ENCODE results near the gene SLC35E3. TPM values are rescaled to one million over a fixed set of nuclear protein-coding genes. Genes with fewer than 3 reads are reported as not detected.
"Not testable (repeated sequence)": the region's sequence is repeated elsewhere in the genome, so short reads cannot be mapped to it uniquely, and the experiment has no call there.

SLC35E3 gene
- total RNA-seq, 1 donor from 2014 or later: 4.7 TPM

DNA sequence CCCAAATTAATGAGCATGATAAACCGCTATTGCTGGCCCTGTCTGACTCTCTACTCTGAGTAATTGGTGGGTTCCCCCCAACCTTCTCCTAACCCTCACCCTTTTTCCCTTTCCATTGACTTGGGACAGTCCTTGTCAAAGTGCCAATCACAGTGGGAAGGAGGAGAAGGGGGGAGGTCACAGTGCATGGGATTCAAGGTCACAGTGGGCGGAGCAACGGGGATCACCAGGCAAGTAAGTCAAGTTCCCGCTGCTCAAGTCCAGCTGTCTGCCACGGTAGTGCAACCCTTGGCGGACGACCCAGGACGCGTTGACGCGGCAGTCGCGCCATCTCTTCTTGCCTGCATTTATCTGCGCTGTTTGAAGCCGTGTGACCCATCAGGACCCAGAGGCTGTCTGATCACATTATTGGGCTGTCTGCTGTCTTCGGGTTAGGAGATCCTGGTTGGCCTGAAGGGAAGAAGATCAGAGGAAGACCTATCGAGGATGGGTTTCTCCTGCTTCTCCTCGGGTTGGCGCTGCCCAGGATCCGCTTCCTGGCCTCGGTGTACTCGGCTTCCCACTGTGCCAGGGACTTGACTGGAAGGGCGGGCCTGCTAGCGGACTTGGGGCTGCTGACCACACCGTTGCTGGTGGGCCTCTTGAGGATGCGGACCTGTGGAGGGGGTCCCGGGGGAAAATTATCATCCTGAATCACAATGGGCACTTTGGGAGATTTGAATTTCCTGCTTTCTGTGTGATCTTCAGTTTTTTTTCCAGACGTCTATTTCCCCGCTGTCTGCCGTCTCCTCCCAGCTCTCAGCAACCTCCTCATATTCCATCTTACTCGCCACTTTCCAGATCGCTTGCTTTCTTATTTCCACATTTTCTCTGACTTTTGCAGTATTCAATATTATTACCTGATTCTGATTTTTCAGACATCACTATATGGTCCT lies 58.9 kb downstream of the SLC35E3 start:
- Histone ChIP-seq H3K27ac (ENCODE audit: low read depth, low read length) (no peak overlapping the region), H3K9me3 (ENCODE audit: control insufficient read depth in 3 of 3, low read length in 3 of 3) (no peaks in the 10 kb centered on the region), H3K4me3 (ENCODE audit: low read length in 3 of 3) (no peak overlapping the region), H3K4me1 (ENCODE audit: control insufficient read depth in 3 of 3, insufficient read depth in 3 of 3, low read length in 3 of 3) (peaks cover 3 to 8% (median 7%) of the 10 kb centered on the region in 3 donors), H3K36me3 (ENCODE audit: control insufficient read depth in 3 of 3, insufficient read depth in 3 of 3, low read length in 3 of 3) (peaks cover 0 to 4% (median 3%) of the 10 kb centered on the region in 3 donors), H3K27me3 (ENCODE audit: control insufficient read depth in 3 of 3, insufficient read depth in 3 of 3, low read length in 3 of 3) (no peaks in the 10 kb centered on the region), H3K9ac (ENCODE audit: low read depth in 1 of 3, low read length in 3 of 3) (no peak overlapping the region)

DNA sequence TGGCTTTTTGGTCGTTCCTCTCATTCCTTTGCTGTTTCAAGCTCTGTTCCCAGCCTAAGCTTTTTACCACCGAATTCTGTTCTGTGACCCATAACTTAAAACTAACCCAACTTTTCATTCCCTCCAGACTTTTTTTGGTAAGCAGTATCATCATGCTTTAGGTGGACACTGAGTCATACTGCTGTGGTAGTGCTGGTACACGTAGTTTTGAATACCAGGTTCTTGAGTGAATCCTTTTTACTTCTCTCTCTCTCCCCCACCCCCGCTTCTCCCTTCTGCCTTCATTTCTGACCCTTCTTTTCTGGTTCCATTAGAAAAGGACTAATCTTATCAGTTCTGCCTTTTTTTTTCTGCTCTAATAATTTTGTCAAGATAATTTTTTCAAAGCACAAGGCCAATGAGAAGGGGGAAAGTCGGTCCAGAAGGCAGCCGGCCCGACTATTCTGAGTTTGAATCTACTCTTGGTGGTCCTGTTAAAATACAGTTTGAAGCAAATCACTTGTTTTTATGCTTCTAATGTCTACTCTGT lies 59.7 kb downstream of the SLC35E3 start:
- Histone ChIP-seq H3K9me3 (ENCODE audit: control insufficient read depth in 3 of 3, low read length in 3 of 3) (no peaks in the 10 kb centered on the region), H3K9ac (ENCODE audit: low read depth in 1 of 3, low read length in 3 of 3) (no peak overlapping the region), H3K27ac (ENCODE audit: low read depth, low read length) (no peak overlapping the region), H3K4me3 (ENCODE audit: low read length in 3 of 3) (no peak overlapping the region), H3K36me3 (ENCODE audit: control insufficient read depth in 3 of 3, insufficient read depth in 3 of 3, low read length in 3 of 3) (peaks cover 0 to 4% (median 3%) of the 10 kb centered on the region in 3 donors), H3K4me1 (ENCODE audit: control insufficient read depth in 3 of 3, insufficient read depth in 3 of 3, low read length in 3 of 3) (peaks cover 3 to 8% (median 7%) of the 10 kb centered on the region in 3 donors), H3K27me3 (ENCODE audit: control insufficient read depth in 3 of 3, insufficient read depth in 3 of 3, low read length in 3 of 3) (no peaks in the 10 kb centered on the region)

DNA sequence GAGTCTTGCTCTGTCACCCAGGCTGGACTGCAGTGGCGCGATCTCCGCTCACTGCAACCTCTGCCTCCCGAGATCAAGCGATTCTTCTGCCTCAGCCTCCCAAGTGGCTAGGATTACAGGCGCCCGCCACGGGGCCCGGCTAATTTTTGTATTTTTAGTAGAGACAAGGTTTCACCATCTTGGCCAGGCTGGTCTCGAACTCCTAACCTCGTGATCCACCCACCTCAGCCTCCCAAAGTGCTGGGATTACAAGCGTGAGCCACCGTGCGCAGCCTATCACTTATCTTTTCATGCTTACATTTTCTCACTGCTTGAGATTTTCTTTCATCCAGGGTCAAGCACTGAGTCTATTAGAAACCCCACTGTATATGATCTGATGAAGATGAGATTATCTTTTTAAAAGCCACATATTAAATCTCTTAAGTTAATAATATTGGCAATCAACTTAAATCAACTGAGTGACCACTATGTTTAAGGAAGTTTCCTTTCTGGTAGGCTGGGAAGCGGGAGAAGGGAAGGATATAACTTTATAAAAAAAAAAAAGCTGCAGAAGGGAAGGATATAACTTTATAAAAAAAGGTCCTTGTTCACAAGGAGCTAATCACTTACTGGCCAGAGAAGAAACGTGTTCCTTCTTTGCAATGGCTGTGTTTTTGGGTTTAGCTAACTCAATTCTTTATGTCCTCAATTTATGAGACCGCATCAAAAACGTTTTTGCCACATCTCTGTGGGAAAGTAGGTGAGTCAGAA lies 60.7 kb downstream of the SLC35E3 start:
- Histone ChIP-seq H3K9ac (ENCODE audit: low read depth in 1 of 3, low read length in 3 of 3) (peak overlapping the region in 2 of 3 donors; percentile 99 to 100), H3K27me3 (ENCODE audit: control insufficient read depth in 3 of 3, insufficient read depth in 3 of 3, low read length in 3 of 3) (no peaks in the 10 kb centered on the region), H3K4me1 (ENCODE audit: control insufficient read depth in 3 of 3, insufficient read depth in 3 of 3, low read length in 3 of 3) (peaks cover 3 to 8% (median 7%) of the 10 kb centered on the region in 3 donors), H3K36me3 (ENCODE audit: control insufficient read depth in 3 of 3, insufficient read depth in 3 of 3, low read length in 3 of 3) (peaks cover 0 to 4% (median 3%) of the 10 kb centered on the region in 3 donors), H3K4me3 (ENCODE audit: low read length in 3 of 3) (peak overlapping the region in 1 of 3 donors; percentile 91), H3K27ac (ENCODE audit: low read depth, low read length) (peak overlapping the region; percentile 99), H3K9me3 (ENCODE audit: control insufficient read depth in 3 of 3, low read length in 3 of 3) (no peaks in the 10 kb centered on the region)

DNA sequence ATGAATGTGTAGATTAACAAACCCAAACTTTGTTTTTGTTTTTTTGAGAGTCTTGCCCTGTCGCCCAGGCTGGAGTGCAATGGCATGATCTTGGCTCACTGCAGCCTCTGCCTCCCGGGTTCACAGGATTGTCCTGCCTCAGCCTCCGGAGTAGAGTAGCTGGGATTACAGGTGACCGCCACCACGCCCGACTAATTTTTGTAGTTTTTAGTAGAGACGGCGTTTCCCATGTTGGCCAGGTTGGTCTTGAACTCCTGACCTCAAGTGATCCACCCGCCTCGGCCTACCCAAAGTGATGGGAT lies 61.2 kb downstream of the SLC35E3 start:
- H3K27ac ChIP-seq (ENCODE audit: low read depth, low read length): peak overlapping the region; percentile 99
- peak overlapping the region; percentile 91 to 98 (median 93) for H3K4me3 ChIP-seq (ENCODE audit: low read length in 3 of 3)
- H3K9ac ChIP-seq (ENCODE audit: low read depth in 1 of 3, low read length in 3 of 3): peak overlapping the region; percentile 91 to 100 (median 99)
- not testable (repeated sequence) for H3K9me3 ChIP-seq (ENCODE audit: control insufficient read depth in 3 of 3, low read length in 3 of 3); H3K4me1 ChIP-seq (ENCODE audit: control insufficient read depth in 3 of 3, insufficient read depth in 3 of 3, low read length in 3 of 3); H3K36me3 ChIP-seq (ENCODE audit: control insufficient read depth in 3 of 3, insufficient read depth in 3 of 3, low read length in 3 of 3); H3K27me3 ChIP-seq (ENCODE audit: control insufficient read depth in 3 of 3, insufficient read depth in 3 of 3, low read length in 3 of 3)

DNA sequence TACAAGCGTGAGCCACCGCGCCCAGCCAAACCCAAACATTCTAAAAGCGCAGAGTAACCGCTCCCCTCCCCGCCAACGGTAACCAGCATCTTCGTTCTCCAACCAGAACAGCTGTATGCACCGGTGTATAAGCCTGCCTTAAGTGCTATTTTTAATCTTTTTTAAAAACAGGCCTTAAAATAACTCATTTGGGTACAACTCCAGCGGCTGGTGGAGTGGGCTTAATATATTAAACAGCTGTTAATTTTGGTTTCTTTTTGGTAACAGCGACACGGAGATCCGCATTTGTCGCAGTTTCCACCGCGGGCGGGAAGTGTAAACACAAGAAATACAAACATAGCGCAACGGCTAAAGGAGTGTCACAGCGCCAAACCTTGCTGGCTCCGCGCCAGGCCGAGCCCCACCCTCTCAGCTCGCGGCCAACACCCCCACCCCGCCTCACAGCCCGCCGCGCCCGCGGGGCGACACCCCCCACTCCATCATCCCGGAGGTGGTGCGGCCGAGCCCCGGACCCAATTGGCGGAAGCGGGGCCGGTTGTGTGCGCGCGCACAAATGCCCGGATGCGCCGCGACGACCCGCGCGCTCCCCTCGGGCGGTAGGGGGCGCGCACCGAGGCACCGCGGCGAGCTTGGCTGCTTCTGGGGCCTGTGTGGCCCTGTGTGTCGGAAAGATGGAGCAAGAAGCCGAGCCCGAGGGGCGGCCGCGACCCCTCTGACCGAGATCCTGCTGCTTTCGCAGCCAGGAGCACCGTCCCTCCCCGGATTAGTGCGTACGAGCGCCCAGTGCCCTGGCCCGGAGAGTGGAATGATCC lies 61.8 kb downstream of the SLC35E3 start, which contains the start of gene MDM2:
Gene MDM2, plus strand, starts transcription at position 602 of the 812 bp plus-strand sequence. CDS start 301 bp downstream, outside the sequence.
- H3K36me3 ChIP-seq (ENCODE audit: control insufficient read depth in 3 of 3, insufficient read depth in 3 of 3, low read length in 3 of 3): peaks cover 4 to 6% (median 4%) of the 10 kb centered on the region in 3 donors
- peaks cover 5 to 12% (median 10%) of the 10 kb centered on the region in 3 donors for H3K4me1 ChIP-seq (ENCODE audit: control insufficient read depth in 3 of 3, insufficient read depth in 3 of 3, low read length in 3 of 3)
- H3K9ac ChIP-seq (ENCODE audit: low read depth in 1 of 3, low read length in 3 of 3): peak within 1 kb of the TSS; percentile 99 to 100 (median 99)
- peak within 1 kb of the TSS; percentile 91 to 98 (median 93) for H3K4me3 ChIP-seq (ENCODE audit: low read length in 3 of 3)
- H3K9me3 ChIP-seq (ENCODE audit: control insufficient read depth in 3 of 3, low read length in 3 of 3): no peaks in the 10 kb centered on the region
- peak within 1 kb of the TSS; percentile 99 for H3K27ac ChIP-seq (ENCODE audit: low read depth, low read length)
- H3K27me3 ChIP-seq (ENCODE audit: control insufficient read depth in 3 of 3, insufficient read depth in 3 of 3, low read length in 3 of 3): no peaks in the 10 kb centered on the region

DNA sequence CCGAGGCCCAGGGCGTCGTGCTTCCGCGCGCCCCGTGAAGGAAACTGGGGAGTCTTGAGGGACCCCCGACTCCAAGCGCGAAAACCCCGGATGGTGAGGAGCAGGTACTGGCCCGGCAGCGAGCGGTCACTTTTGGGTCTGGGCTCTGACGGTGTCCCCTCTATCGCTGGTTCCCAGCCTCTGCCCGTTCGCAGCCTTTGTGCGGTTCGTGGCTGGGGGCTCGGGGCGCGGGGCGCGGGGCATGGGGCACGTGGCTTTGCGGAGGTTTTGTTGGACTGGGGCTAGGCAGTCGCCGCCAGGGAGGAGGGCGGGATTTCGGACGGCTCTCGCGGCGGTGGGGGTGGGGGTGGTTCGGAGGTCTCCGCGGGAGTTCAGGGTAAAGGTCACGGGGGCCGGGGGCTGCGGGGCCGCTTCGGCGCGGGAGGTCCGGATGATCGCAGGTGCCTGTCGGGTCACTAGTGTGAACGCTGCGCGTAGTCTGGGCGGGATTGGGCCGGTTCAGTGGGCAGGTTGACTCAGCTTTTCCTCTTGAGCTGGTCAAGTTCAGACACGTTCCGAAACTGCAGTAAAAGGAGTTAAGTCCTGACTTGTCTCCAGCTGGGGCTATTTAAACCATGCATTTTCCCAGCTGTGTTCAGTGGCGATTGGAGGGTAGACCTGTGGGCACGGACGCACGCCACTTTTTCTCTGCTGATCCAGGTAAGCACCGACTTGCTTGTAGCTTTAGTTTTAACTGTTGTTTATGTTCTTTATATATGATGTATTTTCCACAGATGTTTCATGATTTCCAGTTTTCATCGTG lies 62.6 kb downstream of the SLC35E3 start:
- Histone ChIP-seq H3K27me3 (ENCODE audit: control insufficient read depth in 3 of 3, insufficient read depth in 3 of 3, low read length in 3 of 3) (no peaks in the 10 kb centered on the region), H3K9me3 (ENCODE audit: control insufficient read depth in 3 of 3, low read length in 3 of 3) (no peaks in the 10 kb centered on the region), H3K36me3 (ENCODE audit: control insufficient read depth in 3 of 3, insufficient read depth in 3 of 3, low read length in 3 of 3) (peaks cover 6 to 10% (median 9%) of the 10 kb centered on the region in 3 donors), H3K4me1 (ENCODE audit: control insufficient read depth in 3 of 3, insufficient read depth in 3 of 3, low read length in 3 of 3) (peaks cover 5 to 13% (median 10%) of the 10 kb centered on the region in 3 donors), H3K4me3 (ENCODE audit: low read length in 3 of 3) (peak overlapping the region; percentile 91 to 98 (median 93)), H3K9ac (ENCODE audit: low read depth in 1 of 3, low read length in 3 of 3) (peak overlapping the region; percentile 99 to 100 (median 99)), H3K27ac (ENCODE audit: low read depth, low read length) (peak overlapping the region; percentile 99)

DNA sequence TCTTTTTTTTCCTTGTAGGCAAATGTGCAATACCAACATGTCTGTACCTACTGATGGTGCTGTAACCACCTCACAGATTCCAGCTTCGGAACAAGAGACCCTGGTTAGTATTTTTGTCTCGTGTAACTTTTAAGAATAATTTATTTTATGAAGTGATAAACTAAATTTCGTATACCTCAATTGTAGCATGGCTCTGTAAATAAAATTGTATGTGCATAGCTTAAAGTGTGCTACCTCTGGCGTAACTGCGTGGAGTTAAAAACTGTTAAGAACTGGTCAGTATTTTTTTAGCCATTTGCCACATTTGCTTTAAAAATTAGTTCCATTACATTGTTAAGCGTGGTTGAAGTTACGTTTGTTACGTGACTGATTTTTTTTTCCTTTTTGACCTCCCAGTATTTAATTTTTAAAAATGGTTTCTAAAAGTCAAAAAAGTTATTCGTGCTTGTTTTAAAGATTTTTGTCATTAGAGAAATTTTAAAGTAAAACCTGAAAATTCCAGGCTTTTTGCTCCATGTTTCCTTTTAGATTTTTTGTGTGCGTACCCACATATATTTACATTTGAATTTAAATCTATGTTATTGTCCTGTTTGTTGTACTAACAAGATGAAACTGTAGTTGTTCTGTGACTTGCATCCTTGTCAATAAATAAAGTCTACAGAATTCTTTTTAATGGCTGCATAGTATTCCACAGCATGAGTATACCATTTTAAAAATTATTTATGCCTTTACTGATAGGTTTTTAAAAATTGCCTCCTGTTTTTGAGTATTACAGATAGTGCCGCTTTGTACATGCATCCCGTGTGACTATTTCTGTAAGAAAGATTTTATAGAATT lies 63.4 kb downstream of the SLC35E3 start:
- peaks cover 5 to 13% (median 10%) of the 10 kb centered on the region in 3 donors for H3K4me1 ChIP-seq (ENCODE audit: control insufficient read depth in 3 of 3, insufficient read depth in 3 of 3, low read length in 3 of 3)
- peak overlapping the region; percentile 70 to 99 (median 99) for H3K9ac ChIP-seq (ENCODE audit: low read depth in 1 of 3, low read length in 3 of 3)
- H3K9me3 ChIP-seq (ENCODE audit: control insufficient read depth in 3 of 3, low read length in 3 of 3): no peaks in the 10 kb centered on the region
- peak overlapping the region; percentile 99 for H3K27ac ChIP-seq (ENCODE audit: low read depth, low read length)
- H3K36me3 ChIP-seq (ENCODE audit: control insufficient read depth in 3 of 3, insufficient read depth in 3 of 3, low read length in 3 of 3): peaks cover 7 to 14% (median 9%) of the 10 kb centered on the region in 3 donors
- H3K27me3 ChIP-seq (ENCODE audit: control insufficient read depth in 3 of 3, insufficient read depth in 3 of 3, low read length in 3 of 3): no peaks in the 10 kb centered on the region
- H3K4me3 ChIP-seq (ENCODE audit: low read length in 3 of 3): peak overlapping the region; percentile 91 to 98 (median 93)

DNA sequence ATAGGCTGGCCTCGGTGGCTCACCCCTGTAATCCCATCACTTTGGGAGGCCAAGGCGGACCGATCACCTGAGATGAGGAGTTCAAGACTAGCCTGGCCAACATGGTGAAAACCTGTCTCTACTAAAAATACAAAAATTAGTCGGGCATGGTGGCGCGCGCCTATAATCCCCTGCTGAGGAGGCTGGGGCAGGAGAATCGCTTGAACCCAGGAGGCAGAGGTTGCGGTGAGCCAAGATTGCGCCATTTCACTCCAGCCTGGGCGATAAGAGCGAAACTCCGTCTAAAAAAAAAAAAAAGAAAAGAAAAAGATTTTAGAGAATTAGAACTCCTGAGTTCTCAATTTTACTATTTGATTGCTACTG lies 64.0 kb downstream of the SLC35E3 start:
- not testable (repeated sequence) for H3K9ac ChIP-seq (ENCODE audit: low read depth in 1 of 3, low read length in 3 of 3); H3K27me3 ChIP-seq (ENCODE audit: control insufficient read depth in 3 of 3, insufficient read depth in 3 of 3, low read length in 3 of 3); H3K9me3 ChIP-seq (ENCODE audit: control insufficient read depth in 3 of 3, low read length in 3 of 3); H3K27ac ChIP-seq (ENCODE audit: low read depth, low read length)
- peak overlapping the region in 1 of 3 donors; percentile 98 for H3K4me3 ChIP-seq (ENCODE audit: low read length in 3 of 3)
- peaks cover 10 to 20% (median 15%) of the 10 kb centered on the region in 3 donors for H3K36me3 ChIP-seq (ENCODE audit: control insufficient read depth in 3 of 3, insufficient read depth in 3 of 3, low read length in 3 of 3)
- H3K4me1 ChIP-seq (ENCODE audit: control insufficient read depth in 3 of 3, insufficient read depth in 3 of 3, low read length in 3 of 3): peaks cover 5 to 13% (median 10%) of the 10 kb centered on the region in 3 donors
